Kidney capillary endothelial cell (primary cell): Measurements from ENCODE around the gene RUNX2.

ENCODE experiments used
- DNase-seq: peaks from one replicate; pipeline ENCODE4 v3.0.0-alpha.2; 2018; ENCODE audit warnings: low spot score

Gene RUNX2

GRCh38 chr6:45677381-45678284 is 349.5 kb downstream of the RUNX2 start:
- peak; percentile 84 for DNase-seq

- DNase-seq = no peak
These were observed 350.1 kb downstream of the RUNX2 start for GRCh38 chr6:45678285-45678607.

- no peak for DNase-seq
These were observed 351.0 kb downstream of the RUNX2 start for GRCh38 chr6:45679163-45679562.

GRCh38 chr6:45679631-45680030 is 351.5 kb downstream of the RUNX2 start:
- no peak for DNase-seq

GRCh38 chr6:45681860-45682511 is 353.9 kb downstream of the RUNX2 start:
- DNase-seq = no peak

- DNase-seq = no peak
These were observed 356.3 kb downstream of the RUNX2 start for GRCh38 chr6:45684476-45684875.

GRCh38 chr6:45685076-45685475 is 356.9 kb downstream of the RUNX2 start:
- DNase-seq = no peak

GRCh38 chr6:45686841-45687569 is 358.9 kb downstream of the RUNX2 start:
- no peak for DNase-seq

- no peak for DNase-seq
These were observed 359.4 kb downstream of the RUNX2 start for GRCh38 chr6:45687570-45687969.

- DNase-seq = no peak
These were observed 360.1 kb downstream of the RUNX2 start for GRCh38 chr6:45688180-45688579.

- no peak for DNase-seq
These were observed 361.9 kb downstream of the RUNX2 start for GRCh38 chr6:45689926-45690615.

- DNase-seq = no peak
These were observed 362.7 kb downstream of the RUNX2 start for GRCh38 chr6:45690846-45691245.

- DNase-seq = no peak
These were observed 363.3 kb downstream of the RUNX2 start for GRCh38 chr6:45691426-45691825.

GRCh38 chr6:45692021-45692420 is 363.9 kb downstream of the RUNX2 start:
- DNase-seq = no peak

GRCh38 chr6:45696738-45697137 is 368.6 kb downstream of the RUNX2 start:
- DNase-seq = no peak

GRCh38 chr6:45697605-45698004 is 369.5 kb downstream of the RUNX2 start:
- DNase-seq = no peak

GRCh38 chr6:45698046-45698445 is 369.9 kb downstream of the RUNX2 start:
- no peak for DNase-seq

GRCh38 chr6:45699663-45700062 is 371.5 kb downstream of the RUNX2 start:
- no peak for DNase-seq

GRCh38 chr6:45702849-45703739 is 375.0 kb downstream of the RUNX2 start:
- DNase-seq = no peak

GRCh38 chr6:45704056-45704800 is 376.1 kb downstream of the RUNX2 start:
- DNase-seq = no peak
